Measurements from ENCODE around the gene DSTN.

DSTN gene

DNA sequence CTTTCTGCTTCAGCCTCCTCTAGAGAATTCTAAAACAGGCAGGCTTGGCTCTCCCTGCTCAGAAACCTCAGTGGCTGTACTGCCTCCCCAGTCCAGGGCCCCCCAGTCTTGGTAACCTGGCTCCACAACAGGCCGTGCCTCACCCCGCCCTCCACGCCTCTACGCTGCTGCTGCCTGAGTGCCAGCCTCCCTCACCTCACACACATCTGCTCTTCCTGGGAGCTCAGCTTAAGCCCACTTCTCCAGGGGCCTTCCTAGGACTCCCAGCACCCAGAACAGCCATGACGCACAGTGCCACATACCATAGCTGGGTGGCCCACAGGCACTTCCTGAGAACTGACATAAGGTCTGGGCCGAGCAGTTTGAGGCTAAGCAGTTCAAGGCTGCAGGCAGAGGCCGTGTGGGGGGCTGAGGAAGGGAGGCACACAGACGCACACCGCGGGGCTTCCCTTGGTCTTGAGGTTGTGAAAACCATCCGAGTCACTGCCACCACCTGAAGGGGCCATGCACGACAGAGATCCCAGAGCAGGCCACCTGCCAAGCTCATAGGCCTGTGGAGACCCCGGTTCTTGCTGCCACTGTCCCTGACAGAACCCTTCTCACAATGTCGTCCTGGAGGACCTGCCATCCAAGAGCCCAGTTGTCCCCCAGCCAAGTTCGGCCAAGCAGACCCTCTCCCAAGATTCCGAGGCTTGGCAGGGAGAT lies 42.6 kb downstream of the DSTN start:
- DNase-seq (ENCODE audit: low spot score): peak; percentile 41

GRCh38 chr20:17612992-17613327 lies 43.1 kb downstream of the DSTN start:
- peak; percentile 44 for DNase-seq (ENCODE audit: low spot score)

DNA sequence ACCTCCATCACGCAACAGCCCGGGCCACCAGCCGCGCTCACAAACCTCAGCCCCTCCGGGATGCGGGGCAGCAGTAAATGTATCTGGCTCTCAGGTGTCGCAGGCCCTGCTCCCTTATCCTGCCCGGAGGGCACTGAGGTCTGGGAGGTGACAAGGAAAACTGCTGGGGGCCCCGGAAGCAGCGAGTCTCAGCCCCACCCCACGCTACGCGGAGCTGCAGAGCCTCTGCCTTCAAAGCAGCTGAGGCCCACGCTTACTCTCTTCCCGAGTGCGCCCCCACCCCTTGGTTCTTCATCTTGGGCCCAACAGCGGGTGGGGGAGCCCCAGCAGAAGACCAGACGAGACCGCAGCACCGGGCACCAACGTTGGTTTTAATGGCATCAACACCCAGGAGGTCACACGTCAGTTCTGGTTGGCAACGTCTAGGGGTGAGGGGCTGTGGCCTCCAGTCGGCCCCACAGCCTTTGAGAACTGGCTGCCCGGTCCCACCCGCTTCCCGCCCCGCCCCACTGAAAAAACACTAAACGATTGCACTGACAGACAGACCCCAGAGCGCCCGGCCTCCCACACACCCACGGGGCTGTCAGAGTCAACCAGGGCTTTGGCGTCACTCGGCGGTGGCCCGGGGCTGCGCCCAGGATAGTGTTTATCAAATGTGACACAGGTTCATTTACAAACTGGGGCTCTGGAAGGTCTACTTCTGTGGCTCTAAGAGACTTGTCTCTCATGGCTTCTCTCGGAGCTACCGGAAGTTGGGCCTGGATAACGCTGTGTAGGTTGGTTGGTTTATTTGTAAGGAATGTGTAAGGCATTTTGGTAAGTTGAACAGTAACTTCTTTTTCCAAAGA lies 43.7 kb downstream of the DSTN start:
- no peak for DNase-seq (ENCODE audit: low spot score)

DNA sequence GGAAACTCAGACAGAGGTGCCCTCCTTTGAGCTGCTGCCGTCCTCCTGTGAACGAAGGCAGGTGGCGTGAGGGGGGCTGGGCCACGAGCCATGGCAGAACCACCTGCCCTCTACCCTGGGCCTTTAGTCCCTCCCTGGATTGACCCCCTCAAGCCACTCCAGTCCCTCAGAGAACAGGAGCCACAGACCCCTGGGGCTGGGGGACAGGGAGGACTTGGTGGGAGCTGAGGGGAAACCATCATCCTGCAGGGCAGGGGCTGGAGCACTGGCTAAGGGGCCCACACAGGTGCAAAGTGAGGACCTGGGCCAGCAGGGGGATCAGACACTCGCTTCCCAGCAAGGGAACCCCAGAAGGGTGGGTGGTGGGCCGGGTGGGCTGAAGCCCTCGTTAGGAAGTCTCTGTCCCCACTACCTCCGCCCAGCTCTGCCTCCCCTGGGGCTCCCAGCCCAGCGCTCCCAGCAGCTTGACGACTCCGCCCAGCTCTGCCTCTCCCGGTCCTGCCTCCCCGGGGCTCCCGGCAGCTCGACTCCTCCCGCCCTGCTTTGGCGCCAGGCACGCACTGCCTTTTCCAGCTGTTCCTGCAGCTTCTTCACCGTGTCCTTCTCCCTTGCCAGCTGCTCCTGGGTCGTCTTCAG lies 44.4 kb downstream of the DSTN start:
- peak; percentile 48 for DNase-seq (ENCODE audit: low spot score)

GRCh38 chr20:17614812-17615644 lies 45.2 kb downstream of the DSTN start:
- DNase-seq (ENCODE audit: low spot score): peak; percentile 39

DNA sequence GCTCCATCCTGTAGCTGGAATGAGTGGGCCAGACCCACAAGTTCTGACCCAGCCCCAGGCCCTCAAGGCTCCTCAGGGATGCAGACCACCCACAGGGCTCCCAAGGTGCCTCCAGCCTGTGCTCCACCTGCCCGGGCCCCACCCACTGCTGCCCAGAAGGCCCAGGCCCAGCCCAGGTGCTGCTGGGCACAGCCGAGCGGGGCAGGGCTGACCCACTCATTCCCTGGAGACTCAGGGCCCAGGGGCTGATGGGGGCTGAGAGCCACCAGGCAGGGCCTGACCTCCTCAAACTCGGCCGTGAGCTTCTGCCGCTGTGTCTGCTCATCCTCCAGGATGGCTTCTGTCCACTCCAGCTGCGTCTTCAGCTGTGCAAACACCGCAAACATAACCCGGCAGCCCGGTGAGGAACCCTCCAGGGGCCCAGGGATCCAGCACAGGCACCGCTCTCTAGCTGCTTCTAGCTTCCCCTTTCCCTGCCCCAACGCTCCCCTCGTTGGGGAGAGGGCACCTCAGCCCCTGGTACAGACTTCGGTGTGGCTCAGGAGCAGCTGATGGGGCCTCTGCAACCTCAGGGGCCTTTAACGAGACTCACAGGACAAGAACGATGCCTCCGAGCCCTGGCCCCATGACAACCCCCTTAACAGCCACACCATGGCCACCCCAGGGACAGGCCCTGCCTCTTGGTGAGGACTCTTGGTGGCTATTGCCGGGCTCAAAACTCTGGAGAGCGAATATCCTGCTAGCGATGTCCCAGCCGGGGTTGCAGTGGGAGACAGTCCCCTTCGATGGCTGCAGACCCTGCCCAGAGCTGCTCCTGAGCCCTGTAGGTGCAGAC lies 46.0 kb downstream of the DSTN start:
- peak; percentile 34 for DNase-seq (ENCODE audit: low spot score)

- DNase-seq (ENCODE audit: low spot score): peak; percentile 40
Observed at GRCh38 chr20:17616480-17617211, 46.8 kb downstream of the DSTN start.

DNA sequence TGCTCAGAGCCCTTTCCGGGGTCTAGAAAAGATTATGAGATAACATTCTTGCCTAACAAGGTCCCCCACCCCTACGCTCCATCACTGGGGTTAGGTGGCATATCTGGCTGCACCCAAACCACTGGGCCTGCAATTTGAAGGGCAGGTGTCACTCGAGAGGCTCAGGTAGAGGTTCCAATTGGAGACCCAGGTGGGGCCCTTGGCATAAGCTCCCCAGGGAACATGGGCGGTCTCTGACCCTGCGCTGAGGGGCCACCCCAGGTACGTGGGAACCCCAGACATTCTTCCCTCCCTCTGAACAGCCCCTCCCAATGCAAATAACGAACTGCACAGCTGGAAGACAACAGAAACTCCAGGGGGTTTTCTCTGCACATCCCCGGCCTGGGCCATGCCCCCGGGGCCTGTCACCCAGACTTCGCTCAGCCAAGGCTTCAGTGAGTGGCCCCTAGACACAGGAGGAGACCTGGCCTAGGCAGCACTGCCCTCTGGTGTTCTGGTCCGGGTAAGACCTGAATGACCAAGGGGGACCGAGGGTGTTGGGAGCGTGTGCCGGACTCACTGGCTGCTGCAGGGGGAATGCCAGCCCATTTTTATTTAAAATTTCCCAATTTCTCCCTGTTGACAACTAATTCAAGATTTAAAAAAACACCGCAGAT lies 47.5 kb downstream of the DSTN start:
- peak; percentile 79 for DNase-seq (ENCODE audit: low spot score)

DNA sequence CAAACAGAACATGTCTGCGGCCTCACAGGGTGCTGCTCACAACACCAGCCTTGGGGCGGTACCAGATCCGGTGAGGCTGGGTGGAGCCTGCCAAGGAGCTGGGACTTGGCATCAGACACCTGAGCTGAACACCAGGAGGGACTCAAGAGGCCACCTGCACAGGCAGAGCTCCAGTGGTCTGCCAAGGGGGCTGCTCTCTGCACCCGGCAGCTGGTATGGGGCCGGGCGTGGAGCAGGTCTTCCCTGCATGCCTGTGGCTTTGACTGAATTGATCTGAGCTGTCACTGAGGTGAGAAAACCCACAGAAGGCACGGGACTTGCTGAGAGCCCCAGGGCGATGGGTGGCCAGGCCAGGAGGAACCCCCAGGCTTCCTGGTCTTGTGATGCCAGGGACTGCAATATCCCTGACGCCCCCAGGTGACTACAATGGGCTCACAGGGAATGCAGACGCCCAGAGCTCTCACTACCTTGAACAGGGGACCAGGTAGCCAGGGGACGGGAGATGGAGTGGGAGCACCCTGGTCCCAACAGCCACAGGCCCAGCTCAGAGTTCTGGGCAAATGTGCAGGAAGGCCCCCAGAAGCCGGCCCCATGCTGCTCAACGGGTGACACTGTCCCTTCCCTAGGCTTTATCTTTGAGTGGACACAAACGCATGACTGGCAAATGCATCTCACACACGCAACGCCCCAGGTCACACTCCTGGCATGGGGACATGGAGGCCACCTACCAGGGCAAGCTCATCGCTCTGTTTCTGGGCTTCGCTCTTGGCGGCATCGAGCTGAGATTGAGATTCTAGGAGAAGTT lies 48.2 kb downstream of the DSTN start:
- peak; percentile 43 for DNase-seq (ENCODE audit: low spot score)

GRCh38 chr20:17618673-17619013 lies 48.8 kb downstream of the DSTN start:
- no peak for DNase-seq (ENCODE audit: low spot score)

DNA sequence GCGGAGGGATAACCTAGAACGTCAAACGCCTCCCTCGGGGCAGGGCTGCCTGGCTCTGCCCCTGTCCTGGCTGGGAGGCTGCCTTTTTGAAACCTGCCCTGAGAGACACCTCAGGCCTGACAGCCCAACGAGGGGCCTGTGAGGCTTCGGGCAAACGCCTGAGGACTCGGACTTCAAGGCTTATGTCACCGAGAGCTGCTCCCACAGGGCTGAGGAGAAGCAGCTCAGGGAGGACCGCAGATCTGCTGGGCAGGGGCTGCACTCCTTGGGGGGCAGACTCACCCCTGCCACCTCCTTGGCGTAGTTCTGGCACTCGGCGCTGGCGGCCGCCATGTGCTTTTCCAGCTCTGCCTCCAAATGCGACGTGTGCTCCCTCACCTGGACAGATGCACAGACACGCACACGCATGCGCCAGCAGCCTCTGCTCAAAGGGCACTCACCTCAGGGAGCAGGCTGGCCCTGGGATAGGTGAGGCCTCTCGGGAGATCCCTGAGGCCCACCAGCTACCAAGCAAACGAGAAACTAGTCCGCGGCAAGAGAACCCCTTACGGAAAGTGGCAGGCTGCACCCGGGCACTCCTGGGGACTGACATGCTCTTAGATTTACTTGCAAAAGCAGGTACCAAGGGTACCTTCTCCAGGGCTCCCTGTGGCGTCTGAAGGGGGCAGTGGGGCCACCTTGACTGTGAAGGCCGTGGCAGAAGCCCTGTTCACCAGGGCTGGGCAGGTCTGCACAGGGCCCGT lies 49.6 kb downstream of the DSTN start:
- peak; percentile 25 for DNase-seq (ENCODE audit: low spot score)

GRCh38 chr20:17620371-17621228 lies 50.7 kb downstream of the DSTN start:
- DNase-seq (ENCODE audit: low spot score): peak; percentile 28

DNA sequence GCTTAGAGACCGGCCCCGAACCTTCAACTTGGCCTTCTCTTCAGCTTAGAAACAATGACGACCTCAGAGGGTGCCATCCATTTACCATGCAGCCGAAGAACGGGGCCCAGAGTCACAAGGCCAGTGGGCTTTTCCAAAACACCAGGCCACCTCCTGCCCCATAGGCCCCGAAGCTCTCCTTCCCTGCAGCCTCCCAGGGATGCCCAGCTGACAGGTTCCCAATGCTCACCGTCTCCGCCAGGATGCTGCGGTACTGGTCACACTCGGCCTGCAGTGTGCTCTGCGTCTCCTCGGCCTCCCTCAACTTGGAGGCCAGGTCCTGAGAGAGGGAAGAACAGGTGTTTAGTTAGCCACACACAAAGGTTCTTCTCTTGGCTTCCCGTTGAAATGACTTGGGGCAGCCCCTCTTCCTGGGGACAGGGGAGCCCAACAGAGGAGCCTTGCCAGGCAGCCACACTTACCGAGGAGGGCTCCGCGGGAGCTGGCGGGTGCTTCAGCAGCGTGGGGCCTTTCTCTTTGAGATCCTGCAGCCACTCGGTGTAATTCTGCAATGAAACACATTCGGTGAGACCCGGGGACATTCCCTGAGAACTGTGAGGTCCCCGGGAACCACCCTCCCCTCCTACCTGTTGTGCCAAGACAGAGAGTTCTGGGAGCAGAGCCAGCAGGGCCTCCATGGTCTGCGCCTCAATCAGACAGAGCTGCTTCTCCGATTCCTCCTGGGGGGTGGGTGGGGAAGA lies 51.5 kb downstream of the DSTN start:
- peak; percentile 31 for DNase-seq (ENCODE audit: low spot score)

DNA sequence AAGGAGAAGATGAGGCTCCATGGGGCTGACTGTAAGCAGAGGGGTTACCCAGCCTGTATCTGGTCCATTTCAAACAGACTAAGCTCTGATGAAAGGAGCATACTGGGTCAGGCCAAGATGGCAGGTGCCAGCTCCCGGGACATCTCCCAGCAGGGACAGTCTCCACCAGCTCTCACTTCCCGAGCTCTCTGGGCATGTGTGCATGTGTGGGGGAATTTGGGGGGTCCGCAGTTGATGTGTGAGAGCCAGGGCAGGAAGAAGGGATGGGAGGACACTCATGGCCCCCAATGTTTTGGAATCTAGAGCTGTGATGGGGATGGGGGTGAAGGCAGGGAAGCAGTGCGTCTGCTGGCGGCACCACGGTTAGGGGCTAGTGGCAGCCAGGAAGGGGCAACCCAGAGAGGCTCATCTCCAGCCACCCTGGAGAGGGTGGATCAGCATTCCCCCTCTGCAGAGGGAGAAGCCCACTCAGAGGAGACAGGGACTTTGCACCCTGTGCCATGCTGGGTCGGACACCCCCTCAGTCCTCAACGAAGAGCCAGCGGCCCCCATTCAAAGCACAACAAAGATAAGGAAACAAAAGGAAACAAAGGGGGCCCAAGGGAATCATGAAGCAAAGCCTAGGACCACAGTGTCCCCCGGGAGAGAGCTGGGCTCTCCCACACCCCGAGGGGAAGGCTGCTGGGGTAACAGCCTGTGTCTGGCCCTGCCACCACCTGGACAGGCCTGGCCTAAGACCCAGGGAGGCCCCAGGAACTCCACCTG lies 52.4 kb downstream of the DSTN start:
- DNase-seq (ENCODE audit: low spot score): no peak

DNA sequence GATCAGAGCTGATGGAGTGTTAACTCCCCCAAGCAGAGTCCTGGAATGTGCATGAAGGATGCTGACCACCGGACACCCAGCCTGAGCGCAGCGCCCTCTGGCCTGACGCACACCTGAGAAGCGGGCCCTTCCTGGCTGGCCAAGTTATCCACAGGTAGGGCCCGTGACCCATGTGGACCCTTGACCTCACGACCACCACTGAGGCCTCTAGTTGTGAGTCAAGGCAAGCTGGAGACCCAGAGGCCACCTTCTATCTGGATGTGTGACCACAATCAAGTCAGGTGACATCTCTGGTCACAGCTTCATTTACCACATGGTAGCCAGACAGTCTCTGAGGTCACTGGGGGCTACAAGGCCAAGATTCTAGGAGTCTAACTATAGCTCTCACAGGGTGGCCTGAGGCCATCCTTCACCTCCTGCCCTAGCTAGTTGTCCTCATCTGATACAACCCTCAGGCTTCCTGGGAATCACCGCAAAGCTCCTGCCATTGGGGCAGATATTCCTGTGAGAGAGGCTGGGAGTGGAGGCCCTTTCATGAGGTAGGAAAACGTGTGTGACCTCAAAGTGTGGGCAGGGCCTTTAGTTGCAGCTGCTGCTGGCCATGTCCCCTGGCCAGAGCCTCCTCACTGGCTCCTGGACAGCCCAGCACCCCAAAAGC lies 53.1 kb downstream of the DSTN start:
- DNase-seq (ENCODE audit: low spot score): no peak

DNA sequence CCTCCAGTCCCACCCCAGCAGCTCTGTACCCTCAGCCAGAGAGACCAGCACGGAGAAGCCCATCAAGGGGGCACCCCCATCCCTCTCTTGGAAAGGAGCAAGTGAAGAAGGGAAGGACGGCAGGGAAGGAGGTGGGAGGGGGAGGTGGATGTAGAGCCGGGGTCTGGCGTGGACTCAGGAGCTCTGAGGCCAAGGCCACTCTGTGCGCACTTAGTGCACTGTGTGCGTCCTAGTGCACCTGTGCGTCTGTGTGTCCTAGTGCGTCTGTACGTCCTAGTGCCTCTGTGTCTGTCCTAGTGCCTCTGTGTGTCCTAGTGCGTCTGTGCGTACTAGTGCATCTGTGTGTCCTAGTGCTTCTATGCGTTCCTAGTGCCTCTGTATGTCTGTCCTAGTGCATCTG lies 54.2 kb downstream of the DSTN start:
- no peak for DNase-seq (ENCODE audit: low spot score)

Data from ecto neural progenitor cell (in vitro differentiated cells).